Stomach (tissue), 9 donors: ENCODE data around the gene NHS. TPM values are rescaled to one million over a fixed set of nuclear protein-coding genes. Genes with fewer than 3 reads are reported as not detected.

Source experiments
- DNase-seq, 2 donors: peaks; one replicate each; pipeline versions ENCODE4 v3.0.0 to v3.0.0-alpha.2; 2013 to 2019
- H3K27ac ChIP-seq, 5 donors: fragments of 200-600 bp in 4 of 5; sonication (generic) in 4 of 5; one replicate each; pipeline ENCODE4 v1.5.1; 2013 to 2019; ENCODE audit warnings: mild to moderate bottlenecking in 1 of 5, moderate library complexity in 1 of 5
- H3K27me3 ChIP-seq, 3 donors: fragments of 200-600 bp; sonication (generic); one replicate each; pipeline ENCODE4 v1.5.1; 2017 to 2019; ENCODE audit warnings: mixed run types in 1 of 3
- H3K36me3 ChIP-seq, 4 donors: fragments of 200-600 bp; sonication (generic); 1 replicate in 3 of 4; 2 replicates in 1 of 4; pipeline ENCODE4 v1.5.1; 2016 to 2019
- H3K4me1 ChIP-seq, 4 donors: fragments of 200-600 bp; sonication (generic); one replicate each; pipeline ENCODE4 v1.5.1; 2016 to 2019
- H3K4me3 ChIP-seq, 4 donors: fragments of 200-600 bp; sonication (generic) in 3 of 4; one replicate each; pipeline ENCODE4 v1.5.1; 2016 to 2019; ENCODE audit warnings: mild to moderate bottlenecking in 1 of 4
- H3K9me3 ChIP-seq, 4 donors: fragments of 200-600 bp; sonication (generic); one replicate each; pipeline ENCODE4 v1.5.1; 2016 to 2019
- CTCF ChIP-seq, 7 experiments: fragments of 450-650 bp in 4 of 7; fragments of 200-600 bp in 3 of 7; sonication (generic) in 3 of 7; IDR thresholded peaks; one replicate each; pipeline ENCODE4 v1.5.1; 2016 to 2019; ENCODE audit warnings: antibody characterized with exemption in 7 of 7, control low read depth in 2 of 7, mild to moderate bottlenecking in 1 of 7
- EP300 ChIP-seq: sonication (generic); formaldehyde crosslinking; IDR thresholded peaks from one replicate; pipeline ENCODE4 v1.6.1; 2017; ENCODE audit warnings: antibody characterized with exemption
- POLR2A ChIP-seq, 4 donors: fragments of 450-650 bp; IDR thresholded peaks; one replicate each; pipeline ENCODE4 v1.6.1; 2016; ENCODE audit warnings: antibody characterized with exemption in 4 of 4, control low read depth in 2 of 4, mild to moderate bottlenecking in 1 of 4, moderate library complexity in 1 of 4
- POLR2AphosphoS5 ChIP-seq, 3 donors: sonication (generic); formaldehyde crosslinking; IDR thresholded peaks; one replicate each; pipeline ENCODE4 v1.6.1; 2016; ENCODE audit warnings: antibody characterized with exemption in 3 of 3
- WGBS, 5 donors: extraction: QIAGEN DNeasy Blood & Tissue Kit in 3 of 5; methylation state at CpG; one replicate each; pipeline versions ENCODE4 v1.1.5 to v1.1.7; 2013 to 2018; 5-methylcytosine and 5-hydroxymethylcytosine counted together
- intact Hi-C: fragments of 100-400 bp; cut with DNase I; formaldehyde crosslinking; loops from one replicate; pipeline ENCODE4 v1.15.1; 2023; ENCODE audit warnings: low total_unique reads
- polyA plus RNA-seq, 3 donors: library from polyadenylated mRNA; stranded (reverse); fragments of 200-250 nt; gene quantifications; one replicate each; pipeline ENCODE4 v1.2.3, GENCODE V29; 2013
- total RNA-seq, 5 donors: library from RNA; depleted of rRNA; stranded (reverse); fragments of >200 nt; gene quantifications; one replicate each; pipeline versions ENCODE4 v1.1.0 to v1.2.3, GENCODE V29; 2014 to 2016
- donor health status: healthy with polysubstance abuse.
- donor health status: Bipolar disorder and iron deficiency.
- donor health status: healthy.

The NHS gene
- total and polyA plus RNA-seq, 8 donors, result 1.00 to 7.5 (median 4.3) TPM

- 52 to 85% (median 61%) methylated on average over 2 of the region's 2 CpGs for WGBS, 5 donors
- TF ChIP-seq POLR2A (IDR thresholded peaks at IDR 0.05) (no peak), CTCF (IDR thresholded peaks at IDR 0.05) (no peak)
- H3K4me3 ChIP-seq, result no peak overlapping the region
- peaks cover 0 to 5% (median 0%) of the 10 kb centered on the region in 3 donors for H3K27me3 ChIP-seq
- intact Hi-C loops, result no loop called here
- no peak overlapping the region for H3K27ac ChIP-seq
- no peaks in the 10 kb centered on the region for H3K9me3 ChIP-seq
- DNase-seq, result no peak
- no peaks in the 10 kb centered on the region for H3K4me1 ChIP-seq
- H3K36me3 ChIP-seq, result no peaks in the 10 kb centered on the region
These were observed 383.4 kb downstream of the NHS start for GRCh38 chrX:17758382-17758781.

GRCh38 chrX:17759990-17760389, 385.0 kb downstream of the NHS start:
- Histone ChIP-seq H3K4me1 (no peaks in the 10 kb centered on the region), H3K36me3 (no peaks in the 10 kb centered on the region), H3K27ac (no peak overlapping the region), H3K4me3 (no peak overlapping the region), H3K9me3 (no peaks in the 10 kb centered on the region), H3K27me3 (peaks cover 0 to 9% (median 0%) of the 10 kb centered on the region in 3 donors)
- intact Hi-C loops, result no loop called here
- 71 to 100% (median 76%) methylated on average over 1 of the region's 1 CpG for WGBS, 5 donors
- no peak for DNase-seq
- no peak for TF ChIP-seq POLR2A (IDR thresholded peaks at IDR 0.05)
- no peak for TF ChIP-seq CTCF (IDR thresholded peaks at IDR 0.05)
- TF ChIP-seq POLR2AphosphoS5 (IDR thresholded peaks at IDR 0.05), result no peak
- TF ChIP-seq EP300, result no peak

- H3K36me3 ChIP-seq, result no peaks in the 10 kb centered on the region
- H3K4me3 ChIP-seq, result no peak overlapping the region
- 11 to 33% (median 24%) methylated on average over 1 of the region's 1 CpG for WGBS, 5 donors
- no peak for TF ChIP-seq EP300
- no peak for TF ChIP-seq POLR2A (IDR thresholded peaks at IDR 0.05)
- no peak for TF ChIP-seq CTCF (IDR thresholded peaks at IDR 0.05)
- TF ChIP-seq POLR2AphosphoS5 (IDR thresholded peaks at IDR 0.05), result no peak
- intact Hi-C loops, result no loop called here
- no peaks in the 10 kb centered on the region for H3K9me3 ChIP-seq
- DNase-seq, result no peak
- no peaks in the 10 kb centered on the region for H3K4me1 ChIP-seq
- no peak overlapping the region for H3K27ac ChIP-seq
- H3K27me3 ChIP-seq, result peaks cover 0 to 4% (median 0%) of the 10 kb centered on the region in 3 donors
These were observed 392.7 kb downstream of the NHS start for GRCh38 chrX:17767734-17768133.

- TF ChIP-seq POLR2AphosphoS5 (IDR thresholded peaks at IDR 0.05) (no peak), CTCF (IDR thresholded peaks at IDR 0.05) (no peak), POLR2A (IDR thresholded peaks at IDR 0.05) (no peak), EP300 (no peak)
- Histone ChIP-seq H3K36me3 (no peaks in the 10 kb centered on the region), H3K27ac (no peak overlapping the region), H3K9me3 (no peaks in the 10 kb centered on the region), H3K27me3 (peaks cover 0 to 5% (median 0%) of the 10 kb centered on the region in 3 donors), H3K4me1 (no peaks in the 10 kb centered on the region), H3K4me3 (no peak overlapping the region)
- no peak for DNase-seq
- intact Hi-C loops, result no loop called here
- 54 to 100% (median 64%) methylated on average over 1 to 5 of the region's 5 CpGs for WGBS, 5 donors
These were observed 394.0 kb downstream of the NHS start for GRCh38 chrX:17768997-17769396.
